NCI-H1105 treated with DMSO at 0.1 percent for 48 hours (cell line): Measurements from ENCODE around the gene TMEM269.
A peak's percentile ranks its signal among the peaks of the same experiment; 100 is the strongest.

ENCODE experiments used
- DNase-seq: peaks from one replicate; lab custom pipeline; 2025; lab: John Stamatoyannopoulos, UW

Gene TMEM269

GRCh38 chr1:42822800-42823392 lies 38.1 kb downstream of the TMEM269 start:
- no peak for DNase-seq

- no peak for DNase-seq
These were observed 39.8 kb downstream of the TMEM269 start for GRCh38 chr1:42824481-42825035.

GRCh38 chr1:42825036-42825851 lies 40.5 kb downstream of the TMEM269 start:
- no peak for DNase-seq

- no peak for DNase-seq
These were observed 45.8 kb downstream of the TMEM269 start for GRCh38 chr1:42830631-42831030.

- no peak for DNase-seq
These were observed 46.5 kb downstream of the TMEM269 start for GRCh38 chr1:42831273-42831672.

GRCh38 chr1:42832641-42833240 lies 48.0 kb downstream of the TMEM269 start:
- DNase-seq = no peak

GRCh38 chr1:42833981-42834380 lies 49.2 kb downstream of the TMEM269 start:
- no peak for DNase-seq

GRCh38 chr1:42834803-42835202 lies 50.0 kb downstream of the TMEM269 start:
- DNase-seq = no peak

GRCh38 chr1:42835422-42835821 lies 50.6 kb downstream of the TMEM269 start:
- DNase-seq = no peak

- no peak for DNase-seq
These were observed 52.9 kb downstream of the TMEM269 start for GRCh38 chr1:42837709-42838108.

- no peak for DNase-seq
These were observed 53.8 kb downstream of the TMEM269 start for GRCh38 chr1:42838482-42839190.

GRCh38 chr1:42841010-42841409 lies 56.2 kb downstream of the TMEM269 start:
- DNase-seq = no peak

- no peak for DNase-seq
These were observed 56.8 kb downstream of the TMEM269 start for GRCh38 chr1:42841440-42842147.

- no peak for DNase-seq
These were observed 59.9 kb downstream of the TMEM269 start for GRCh38 chr1:42844592-42845140.

- DNase-seq = no peak
These were observed 60.4 kb downstream of the TMEM269 start for GRCh38 chr1:42845193-42845592.

- no peak for DNase-seq
These were observed 61.1 kb downstream of the TMEM269 start for GRCh38 chr1:42845866-42846256.

- peak; percentile 98 for DNase-seq
These were observed 61.7 kb downstream of the TMEM269 start, which contains the start of gene ZNF691 for GRCh38 chr1:42846257-42847110. Gene ZNF691 (plus strand): TSS chr1:42846613. CDS start chr1:42849659, 3,046 bp downstream.

GRCh38 chr1:42847111-42847595 lies 62.4 kb downstream of the TMEM269 start:
- DNase-seq = no peak

- no peak for DNase-seq
These were observed 63.1 kb downstream of the TMEM269 start for GRCh38 chr1:42847721-42848460.
